SIG-M5 treated with dmso at 0.1 percent for 504 hours (cell line): Measurements from ENCODE around the gene HOMEZ.
A peak's percentile ranks its signal among the peaks of the same experiment; 100 is the strongest.

Experiments used
- DNase-seq: peaks from one replicate; lab custom pipeline; 2025; ENCODE audit not compliant: unreplicated experiment; lab: John Stamatoyannopoulos, UW

HOMEZ gene

DNA sequence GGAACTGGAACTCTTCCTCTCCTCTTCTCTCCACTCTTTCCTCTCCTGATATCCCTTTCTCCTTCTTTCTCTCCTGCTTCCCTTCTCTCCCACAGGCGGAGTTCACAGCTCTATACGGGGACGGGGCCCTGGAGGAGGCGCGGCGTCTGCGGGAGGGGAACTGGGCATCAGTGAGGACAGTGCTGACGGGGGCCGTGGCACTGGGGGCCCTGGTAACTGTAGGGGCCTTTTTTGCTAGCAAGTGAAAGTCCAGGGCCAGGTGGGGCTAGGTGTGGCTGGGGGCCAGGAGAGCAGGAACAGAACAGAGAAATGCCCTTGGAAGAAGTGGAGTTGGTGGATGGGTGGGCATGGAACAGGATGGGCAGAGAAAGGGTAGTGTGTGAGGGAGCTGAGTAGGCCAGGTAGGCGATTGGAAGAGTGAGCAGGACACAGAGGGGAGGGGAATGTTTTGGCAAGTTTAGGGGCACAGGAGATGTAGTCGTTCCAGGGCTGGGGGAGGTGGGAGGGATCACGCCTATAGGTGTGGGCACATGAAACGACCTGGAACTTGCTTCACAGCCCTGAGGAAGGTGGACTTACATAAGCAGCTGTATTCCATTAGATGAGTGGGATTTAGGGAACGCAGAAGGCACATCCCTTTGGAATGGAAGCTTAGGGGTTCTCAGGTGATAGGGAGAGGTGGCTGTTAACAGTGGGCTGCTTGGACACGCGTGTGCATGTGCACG, 23.0 kb upstream of the HOMEZ start:
- DNase-seq = no peak

GRCh38 chr14:23307687-23308644, 22.0 kb upstream of the HOMEZ start:
- DNase-seq = no peak

DNA sequence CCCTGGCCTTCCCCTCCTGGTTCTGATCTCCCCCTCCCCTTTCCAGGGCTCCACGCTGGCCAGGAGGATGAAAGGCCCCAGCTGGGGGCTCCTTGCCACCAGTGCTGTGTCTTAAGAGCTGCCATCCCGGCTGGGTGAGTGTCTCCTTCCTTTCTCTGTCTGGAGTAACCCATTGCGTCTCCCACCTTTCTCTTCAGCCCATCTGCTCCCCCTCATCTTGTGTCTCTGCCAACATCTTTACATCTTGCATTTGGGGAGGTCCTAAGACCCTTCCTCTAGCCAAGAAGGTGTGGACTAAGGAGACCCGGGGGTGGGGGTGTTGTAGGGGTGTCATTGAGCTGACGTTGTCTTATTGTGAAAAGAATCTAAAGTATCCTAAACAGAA, 21.2 kb upstream of the HOMEZ start:
- DNase-seq = no peak

GRCh38 chr14:23306412-23307145, 20.6 kb upstream of the HOMEZ start, which contains the start of gene BCL2L2:
Gene BCL2L2, plus strand, starts transcription at chr14:23306833. Its CDS starts 935 bp downstream, at chr14:23307768.
- peak; percentile 71 for DNase-seq

DNA sequence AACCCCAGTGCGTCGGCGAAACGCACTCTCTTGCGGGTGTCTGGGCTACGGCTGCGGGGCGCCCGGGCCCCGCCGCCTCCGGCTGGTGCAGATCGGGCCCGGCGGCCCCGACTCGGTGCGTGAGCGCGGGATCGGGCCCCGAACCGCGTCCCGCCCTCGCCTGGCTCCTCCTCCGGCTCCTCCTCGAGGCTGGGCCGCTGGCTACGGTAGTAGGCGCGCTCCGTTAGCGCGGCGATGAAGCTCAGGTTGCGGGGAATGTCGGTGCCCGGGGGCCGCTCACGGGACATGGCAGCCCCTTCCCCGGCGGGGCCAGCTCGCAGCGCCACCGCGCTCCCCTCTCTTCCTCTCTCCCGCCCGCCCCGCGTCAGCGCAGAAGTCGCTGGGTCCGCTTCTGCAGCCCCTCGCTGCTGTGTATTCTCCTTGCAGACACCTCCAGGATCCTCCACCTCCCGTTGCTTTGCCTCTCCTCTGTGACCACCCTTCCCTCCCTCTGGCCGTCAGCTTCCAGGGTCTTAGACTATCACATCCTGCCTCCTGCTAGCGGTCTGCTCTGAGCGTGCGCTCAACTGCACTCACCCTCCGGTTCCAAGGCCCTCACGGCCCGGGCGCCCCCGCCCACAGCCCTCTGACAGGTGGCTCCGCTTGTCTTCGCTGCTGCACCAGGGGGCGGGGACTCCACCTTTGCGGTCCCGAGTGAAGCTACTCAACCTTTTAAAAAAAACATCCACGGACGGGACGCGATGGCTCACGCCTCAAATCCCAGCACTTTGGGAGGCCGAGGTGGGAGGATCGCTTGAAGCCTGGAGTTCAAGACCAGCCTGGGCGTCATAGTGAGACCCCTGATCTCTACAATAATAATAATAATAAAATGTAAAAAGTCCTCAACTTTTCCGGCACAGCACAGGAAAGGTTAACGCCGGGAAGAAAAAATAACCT, 16.6 kb upstream of the HOMEZ start, which contains the start of gene PPP1R3E:
TSS of gene PPP1R3E (minus strand) at position 570 of the 936 bp plus-strand sequence. CDS start at position 287, 283 bp downstream.
- peak; percentile 58 for DNase-seq

- no peak for DNase-seq
These were observed 16.0 kb upstream of the HOMEZ start for GRCh38 chr14:23301969-23302289.

DNA sequence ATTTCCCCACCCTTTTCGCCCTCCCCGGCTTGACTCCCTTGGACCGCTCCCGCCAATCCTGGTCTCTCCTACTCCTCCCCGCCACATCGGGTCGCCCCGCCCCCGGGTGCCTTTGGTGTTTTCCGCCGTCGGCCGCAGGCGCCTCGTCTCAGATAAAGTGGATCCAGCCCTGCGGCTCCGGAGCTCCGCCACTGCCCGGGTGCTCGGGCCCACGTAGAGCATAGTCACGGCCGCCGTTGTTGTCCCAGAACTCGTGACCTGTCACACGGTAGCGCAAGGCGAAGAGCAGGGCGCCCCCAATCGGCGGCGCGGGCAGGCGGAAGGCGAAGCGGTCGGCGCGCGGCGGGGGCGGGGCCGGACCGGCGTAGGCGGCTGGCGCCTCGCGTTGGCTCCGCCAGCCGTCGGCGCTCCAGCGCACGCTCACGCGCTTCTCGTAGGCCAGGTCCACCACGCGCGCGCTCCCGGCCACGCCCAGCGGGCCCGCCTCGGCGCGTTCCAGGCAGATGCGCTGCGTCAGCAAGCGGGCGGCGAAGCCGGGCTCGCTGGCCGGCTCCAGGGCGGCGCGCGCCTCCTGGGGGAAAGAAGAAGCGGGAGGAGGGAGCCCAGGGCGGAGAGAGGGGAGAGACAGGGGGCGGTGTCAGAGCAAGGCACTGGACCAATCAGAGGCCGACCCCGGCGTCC, 15.5 kb upstream of the HOMEZ start:
- DNase-seq = peak; percentile 99

- no peak for DNase-seq
These were observed 14.8 kb upstream of the HOMEZ start for GRCh38 chr14:23300687-23301223.

DNA sequence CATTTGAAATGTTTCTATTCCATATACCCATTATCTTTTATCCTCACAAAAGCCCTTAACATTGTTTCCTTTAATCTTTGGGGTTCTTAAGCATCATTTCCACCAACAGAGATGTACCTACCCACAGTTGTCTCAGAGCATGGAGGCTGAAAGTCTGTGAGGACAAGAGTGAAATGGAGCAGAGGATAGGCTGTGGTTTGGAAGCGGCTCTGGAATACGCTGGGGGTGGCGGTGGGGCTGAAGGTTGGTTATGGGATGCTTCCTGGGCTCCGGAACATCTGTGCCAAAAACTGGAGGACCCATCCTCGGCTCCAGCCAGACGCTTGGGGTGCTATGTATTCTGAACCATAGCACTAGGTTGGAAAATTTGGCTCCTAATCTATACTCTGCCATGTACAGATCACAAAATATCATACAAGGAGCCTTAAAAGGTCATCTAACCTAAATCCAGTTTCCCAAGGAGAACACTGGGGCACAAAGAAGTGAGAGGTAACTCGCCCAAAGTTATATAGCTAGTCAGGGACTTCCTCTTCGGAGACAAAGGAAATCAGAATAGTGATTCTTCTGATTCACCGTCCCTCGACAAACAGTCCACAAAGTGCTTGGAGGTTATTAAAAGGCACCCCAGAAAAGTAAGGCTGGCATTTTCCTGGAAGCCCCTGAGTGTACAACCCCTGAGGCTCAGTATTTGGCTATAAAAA, 14.2 kb upstream of the HOMEZ start:
- peak; percentile 12 for DNase-seq

DNA sequence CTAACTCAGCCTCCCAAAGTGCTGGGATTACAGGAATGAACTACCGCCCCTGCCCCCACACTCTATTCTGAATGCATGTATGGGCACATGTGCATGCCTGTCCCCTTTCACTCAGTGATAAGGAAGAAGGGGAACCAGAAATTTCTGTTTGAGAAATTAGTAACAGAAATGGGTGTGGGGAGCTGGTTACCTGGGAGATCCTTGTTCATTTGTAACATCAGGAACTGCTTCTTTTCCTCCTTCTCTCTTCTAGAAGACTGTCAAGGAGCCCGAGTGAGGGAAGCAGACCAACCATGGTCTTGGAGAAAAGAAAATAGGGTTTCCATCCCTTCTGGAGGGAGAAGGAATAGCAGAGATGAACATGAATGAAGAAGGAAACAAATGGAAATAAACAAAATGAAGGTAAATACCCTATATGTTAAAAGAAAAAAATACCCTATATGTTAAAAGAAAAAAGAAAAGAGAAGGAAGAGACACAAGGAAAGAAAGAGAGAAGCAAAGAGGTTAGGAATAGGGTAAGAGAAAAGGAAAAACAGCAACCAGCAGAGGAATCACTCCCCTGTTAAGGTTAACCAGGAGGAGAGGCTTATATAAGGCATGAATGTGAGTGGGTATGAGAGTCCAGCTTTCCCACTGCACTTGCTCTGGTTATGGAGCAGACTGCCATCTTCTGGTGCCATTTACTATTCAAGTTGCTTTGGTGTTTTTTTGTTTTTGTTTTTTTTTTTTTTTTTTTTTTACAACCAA, 13.5 kb upstream of the HOMEZ start:
- DNase-seq = peak; percentile 30

DNA sequence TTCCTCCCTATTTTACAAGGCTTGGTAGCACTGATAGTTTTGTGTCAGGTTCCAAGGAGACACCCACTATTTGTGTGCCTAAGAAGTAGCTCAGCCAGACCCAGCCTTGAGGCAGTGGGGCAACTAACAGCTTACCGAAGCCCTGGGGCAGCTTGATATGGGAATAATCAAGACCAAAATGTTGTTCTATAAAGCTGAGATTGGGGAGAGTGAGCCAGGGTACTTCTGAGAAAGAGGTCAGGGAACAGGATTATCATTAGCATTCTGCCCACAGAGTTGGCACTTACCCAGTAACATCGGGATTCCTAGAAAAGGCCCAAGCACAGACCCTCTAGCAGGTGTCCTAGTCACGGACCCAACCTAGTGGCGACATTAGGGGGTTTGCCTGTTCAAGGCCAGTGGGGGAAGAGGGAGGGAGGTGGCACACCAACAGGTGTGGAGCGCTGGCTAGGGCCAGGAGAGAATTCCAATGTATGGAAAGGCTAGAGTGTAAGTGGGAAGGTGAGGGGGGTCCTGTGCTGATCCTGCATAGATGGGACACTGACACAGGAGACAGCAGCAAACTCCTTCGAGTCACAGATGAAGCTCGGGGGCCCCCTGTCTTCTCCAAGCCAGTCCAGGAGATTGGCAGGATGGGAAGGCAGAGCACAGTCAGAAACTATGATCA, 11.8 kb upstream of the HOMEZ start:
- no peak for DNase-seq

DNA sequence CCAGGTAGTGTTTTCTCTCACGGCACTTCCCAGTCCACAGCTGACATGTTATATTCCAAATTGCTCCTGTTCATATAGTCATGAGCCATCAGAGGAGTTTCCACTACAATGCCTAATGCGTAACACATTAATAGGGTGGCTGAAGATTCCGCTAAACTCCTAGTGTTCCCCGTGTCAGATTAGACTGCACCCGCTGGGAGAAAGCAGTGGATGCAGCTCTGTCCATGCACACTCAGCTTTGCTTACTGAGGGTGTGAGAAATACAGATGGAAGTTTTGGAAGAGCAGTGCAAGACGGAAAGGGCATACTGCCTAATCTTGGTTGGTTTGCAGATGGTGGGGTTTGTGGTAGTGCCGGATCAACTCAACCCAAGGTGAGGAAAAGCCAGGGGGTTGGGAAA, 11.2 kb upstream of the HOMEZ start:
- DNase-seq = no peak

DNA sequence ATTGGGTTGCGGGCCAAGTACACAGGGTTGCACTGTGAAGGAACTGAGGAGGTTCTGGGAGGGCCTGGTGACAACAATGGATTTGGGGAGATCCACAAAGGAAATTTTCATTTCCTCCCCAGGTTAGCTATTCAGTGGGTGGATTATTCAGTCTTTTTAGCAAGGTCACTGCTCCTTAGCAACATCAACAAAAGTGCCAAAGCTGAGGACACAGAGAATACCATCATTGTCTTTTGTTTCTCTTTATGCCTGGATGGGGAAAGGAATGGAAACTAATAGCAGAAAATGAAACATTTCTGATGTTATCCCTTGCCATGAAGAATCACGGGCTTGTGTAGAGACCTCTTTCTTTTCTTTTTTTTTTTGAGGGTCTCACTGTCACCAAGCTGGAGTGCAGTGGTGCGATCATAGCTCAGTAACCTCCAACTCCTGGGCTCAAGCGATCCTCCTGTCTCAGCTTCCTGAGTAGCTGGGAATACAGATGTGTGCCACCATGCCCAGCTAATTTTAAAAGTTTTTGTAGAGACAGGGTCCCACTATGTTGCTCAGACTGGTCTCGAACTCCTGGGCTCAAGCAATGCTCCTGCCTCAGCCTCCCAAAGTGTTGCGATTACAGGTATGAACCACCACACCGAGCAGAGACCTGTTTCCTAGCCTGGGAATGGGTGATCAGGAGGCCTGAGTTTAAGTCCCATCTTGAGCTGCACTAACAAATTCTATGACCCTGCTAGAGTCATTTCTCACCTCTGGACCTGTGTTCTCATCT, 10.3 kb upstream of the HOMEZ start:
- no peak for DNase-seq

- peak; percentile 54 for DNase-seq
These were observed 9.0 kb upstream of the HOMEZ start for GRCh38 chr14:23294734-23295561.

DNA sequence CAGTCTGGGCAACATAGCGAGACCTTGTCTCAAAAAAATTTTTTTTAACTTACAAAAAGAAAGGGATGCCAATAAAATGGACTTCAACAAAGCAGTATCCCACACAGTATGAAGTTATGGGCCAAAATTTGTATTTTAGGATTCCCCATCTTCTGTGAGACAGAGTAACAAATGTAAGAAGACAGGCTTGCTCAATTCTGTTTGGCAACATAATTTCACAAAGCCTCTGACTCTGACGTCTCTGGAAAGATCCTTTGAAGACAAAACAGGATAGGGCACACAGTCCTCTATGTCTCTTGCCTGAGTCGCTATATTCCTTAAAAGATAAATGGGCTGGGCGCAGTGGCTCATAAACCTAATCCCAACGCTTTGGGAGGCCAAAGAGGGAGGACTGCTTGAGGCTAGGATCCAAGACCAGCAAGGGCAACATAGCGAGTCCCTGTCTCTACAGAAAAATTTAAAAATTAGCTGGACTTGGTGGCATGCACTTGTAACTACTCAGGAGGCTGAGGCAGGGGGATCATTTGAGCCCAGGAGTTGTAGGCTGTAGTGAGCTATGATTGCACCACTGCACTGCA, 1.1 kb upstream of the HOMEZ start:
- peak; percentile 19 for DNase-seq
